OCI-LY7 (cell line): ENCODE measurements around the gene SLC22A9.

Experiments
- CTCF ChIP-seq: fragments of 200-600 bp; sonication (generic); conservative IDR thresholded peaks from 2 replicates; pipeline ENCODE4 v1.5.1; 2014; ENCODE audit warnings: mild to moderate bottlenecking, antibody characterized with exemption, low read length, moderate library complexity, mixed read lengths
- EZH2phosphoT487 ChIP-seq: fragments of 200-600 bp; sonication (generic); IDR thresholded peaks from 2 replicates; pipeline ENCODE4 v1.6.1; 2018; ENCODE audit warnings: low read depth, borderline replicate concordance, mild to moderate bottlenecking, mixed run types, antibody characterized with exemption, low read length, moderate library complexity, mixed read lengths

DNA sequence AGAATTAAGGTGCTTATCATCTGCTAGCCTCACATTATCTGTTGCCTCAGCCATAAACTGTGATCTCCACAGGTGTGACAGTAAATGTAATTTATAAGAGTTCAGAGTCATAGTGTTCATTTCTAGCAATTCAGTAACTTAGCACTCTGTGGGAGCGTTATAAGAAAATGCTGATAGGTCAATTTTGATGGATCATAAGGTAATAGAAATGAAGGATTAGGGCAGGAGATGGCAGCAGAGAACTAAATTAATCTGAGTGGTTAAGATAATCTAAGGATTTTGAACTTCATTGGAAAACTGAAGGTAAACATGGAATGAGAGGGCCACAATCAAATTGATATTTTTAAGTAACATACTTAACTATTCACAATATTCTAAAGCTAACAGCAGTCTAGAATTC, 26.5 kb upstream of the SLC22A9 start:
- no peak for TF ChIP-seq CTCF
- TF ChIP-seq EZH2phosphoT487: no peak
